ENCODE results near the gene USP17L15.
"Not testable (repeated sequence)": the region's sequence is repeated elsewhere in the genome, so short reads cannot be mapped to it uniquely, and the experiment has no call there.

The USP17L15 gene, protein sequence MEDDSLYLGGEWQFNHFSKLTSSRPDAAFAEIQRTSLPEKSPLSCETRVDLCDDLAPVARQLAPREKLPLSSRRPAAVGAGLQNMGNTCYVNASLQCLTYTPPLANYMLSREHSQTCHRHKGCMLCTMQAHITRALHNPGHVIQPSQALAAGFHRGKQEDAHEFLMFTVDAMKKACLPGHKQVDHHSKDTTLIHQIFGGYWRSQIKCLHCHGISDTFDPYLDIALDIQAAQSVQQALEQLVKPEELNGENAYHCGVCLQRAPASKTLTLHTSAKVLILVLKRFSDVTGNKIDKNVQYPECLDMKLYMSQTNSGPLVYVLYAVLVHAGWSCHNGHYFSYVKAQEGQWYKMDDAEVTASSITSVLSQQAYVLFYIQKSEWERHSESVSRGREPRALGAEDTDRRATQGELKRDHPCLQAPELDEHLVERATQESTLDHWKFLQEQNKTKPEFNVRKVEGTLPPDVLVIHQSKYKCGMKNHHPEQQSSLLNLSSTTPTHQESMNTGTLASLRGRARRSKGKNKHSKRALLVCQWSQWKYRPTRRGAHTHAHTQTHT

GRCh38 chr4:9234085-9234484 lies at the start of gene USP17L15:
USP17L15 (plus strand) TSS chr4:9234385; CDS start chr4:9234385, 0 bp downstream.
- DNase-seq = not testable (repeated sequence)

DNA sequence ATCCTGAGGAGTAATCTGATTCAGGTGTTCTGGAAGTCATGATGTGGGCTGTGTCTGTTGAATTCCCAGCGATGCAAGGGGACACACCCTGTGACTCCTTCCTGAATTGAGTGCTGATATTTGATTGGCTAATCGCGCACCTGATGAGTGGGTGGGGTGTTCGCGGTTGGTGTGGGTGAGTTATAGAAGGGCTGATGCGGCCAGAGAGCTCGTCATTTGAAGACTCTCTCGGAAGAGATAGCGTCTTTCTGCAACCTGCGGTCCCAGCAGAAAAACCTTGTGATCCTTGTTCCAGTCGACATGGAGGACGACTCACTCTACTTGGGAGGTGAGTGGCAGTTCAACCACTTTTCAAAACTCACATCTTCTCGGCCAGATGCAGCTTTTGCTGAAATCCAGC lies 23.8 kb upstream of the USP17L15 start, which contains the start of gene USP17L10:
Gene USP17L10, plus strand, starts transcription at position 301 of the 400 bp plus-strand sequence. Its CDS starts 0 bp downstream, at position 301.
- not testable (repeated sequence) for DNase-seq

GRCh38 chr4:9214701-9215100 lies 19.5 kb upstream of the USP17L15 start:
- DNase-seq = not testable (repeated sequence)

DNA sequence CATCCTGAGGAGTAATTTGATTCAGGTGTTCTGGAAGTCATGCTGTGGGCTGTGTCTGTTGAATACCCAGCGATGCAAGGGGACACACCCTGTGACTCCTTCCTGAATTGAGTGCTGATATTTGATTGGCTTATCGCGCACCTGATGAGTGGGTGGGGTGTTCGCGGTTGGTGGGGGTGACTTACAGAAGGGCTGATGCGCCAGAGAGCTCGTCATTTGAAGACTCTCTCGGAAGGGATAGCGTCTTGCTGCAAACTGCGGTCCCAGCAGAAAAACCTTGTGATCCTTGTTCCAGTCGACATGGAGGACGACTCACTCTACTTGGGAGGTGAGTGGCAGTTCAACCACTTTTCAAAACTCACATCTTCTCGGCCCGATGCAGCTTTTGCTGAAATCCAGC lies 19.1 kb upstream of the USP17L15 start, which contains the start of gene USP17L11:
Gene USP17L11, plus strand, starts transcription at position 301 of the 400 bp plus-strand sequence. Its CDS starts 0 bp downstream, at position 301.
- not testable (repeated sequence) for DNase-seq

- DNase-seq = not testable (repeated sequence)
Observed at GRCh38 chr4:9219852-9220251, 14.3 kb upstream of the USP17L15 start, which contains the start of gene USP17L12. USP17L12 (plus strand) TSS chr4:9220152; CDS start chr4:9220152, 0 bp downstream.

- DNase-seq = not testable (repeated sequence)
Observed at GRCh38 chr4:9224596-9224995, 9.6 kb upstream of the USP17L15 start, which contains the start of gene USP17L13. USP17L13 (plus strand) TSS chr4:9224896; CDS start chr4:9224896, 0 bp downstream.

DNA sequence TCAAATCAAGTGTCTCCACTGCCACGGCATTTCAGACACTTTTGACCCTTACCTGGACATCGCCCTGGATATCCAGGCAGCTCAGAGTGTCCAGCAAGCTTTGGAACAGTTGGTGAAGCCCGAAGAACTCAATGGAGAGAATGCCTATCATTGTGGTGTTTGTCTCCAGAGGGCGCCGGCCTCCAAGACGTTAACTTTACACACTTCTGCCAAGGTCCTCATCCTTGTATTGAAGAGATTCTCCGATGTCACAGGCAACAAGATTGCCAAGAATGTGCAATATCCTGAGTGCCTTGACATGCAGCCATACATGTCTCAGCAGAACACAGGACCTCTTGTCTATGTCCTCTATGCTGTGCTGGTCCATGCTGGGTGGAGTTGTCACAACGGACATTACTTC lies 3.9 kb upstream of the USP17L15 start:
- not testable (repeated sequence) for DNase-seq

GRCh38 chr4:9238461-9238860 lies 4.3 kb downstream of the USP17L15 start:
- not testable (repeated sequence) for DNase-seq

GRCh38 chr4:9243579-9243978 lies 9.4 kb downstream of the USP17L15 start, which contains the start of gene USP17L17:
USP17L17 (plus strand) TSS chr4:9243879; CDS start chr4:9243879, 0 bp downstream.
- not testable (repeated sequence) for DNase-seq

- DNase-seq = not testable (repeated sequence)
Observed at GRCh38 chr4:9247953-9248680, 13.9 kb downstream of the USP17L15 start, which contains the start of gene USP17L18. USP17L18 (plus strand) TSS chr4:9248630; CDS start chr4:9248630, 0 bp downstream.

DNA sequence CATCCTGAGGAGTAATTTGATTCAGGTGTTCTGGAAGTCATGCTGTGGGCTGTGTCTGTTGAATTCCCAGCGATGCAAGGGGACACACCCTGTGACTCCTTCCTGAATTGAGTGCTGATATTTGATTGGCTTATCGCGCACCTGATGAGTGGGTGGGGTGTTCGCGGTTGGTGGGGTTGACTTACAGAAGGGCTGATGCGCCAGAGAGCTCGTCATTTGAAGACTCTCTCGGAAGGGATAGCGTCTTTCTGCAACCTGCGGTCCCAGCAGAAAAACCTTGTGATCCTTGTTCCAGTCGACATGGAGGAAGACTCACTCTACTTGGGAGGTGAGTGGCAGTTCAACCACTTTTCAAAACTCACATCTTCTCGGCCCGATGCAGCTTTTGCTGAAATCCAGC lies 18.9 kb downstream of the USP17L15 start, which contains the start of gene USP17L19:
Gene USP17L19, plus strand, starts transcription at position 301 of the 400 bp plus-strand sequence. Its CDS starts 0 bp downstream, at position 301.
- not testable (repeated sequence) for DNase-seq

- DNase-seq = not testable (repeated sequence)
Observed at GRCh38 chr4:9257824-9258223, 23.6 kb downstream of the USP17L15 start, which contains the start of gene USP17L20. USP17L20 (plus strand) TSS chr4:9258124; CDS start chr4:9258124, 0 bp downstream.

DNA sequence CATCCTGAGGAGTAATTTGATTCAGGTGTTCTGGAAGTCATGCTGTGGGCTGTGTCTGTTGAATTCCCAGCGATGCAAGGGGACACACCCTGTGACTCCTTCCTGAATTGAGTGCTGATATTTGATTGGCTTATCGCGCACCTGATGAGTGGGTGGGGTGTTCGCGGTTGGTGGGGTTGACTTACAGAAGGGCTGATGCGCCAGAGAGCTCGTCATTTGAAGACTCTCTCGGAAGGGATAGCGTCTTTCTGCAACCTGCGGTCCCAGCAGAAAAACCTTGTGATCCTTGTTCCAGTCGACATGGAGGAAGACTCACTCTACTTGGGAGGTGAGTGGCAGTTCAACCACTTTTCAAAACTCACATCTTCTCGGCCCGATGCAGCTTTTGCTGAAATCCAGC lies 28.4 kb downstream of the USP17L15 start, which contains the start of gene USP17L21:
Gene USP17L21, plus strand, starts transcription at position 301 of the 400 bp plus-strand sequence. Its CDS starts 0 bp downstream, at position 301.
- DNase-seq = not testable (repeated sequence)

DNA sequence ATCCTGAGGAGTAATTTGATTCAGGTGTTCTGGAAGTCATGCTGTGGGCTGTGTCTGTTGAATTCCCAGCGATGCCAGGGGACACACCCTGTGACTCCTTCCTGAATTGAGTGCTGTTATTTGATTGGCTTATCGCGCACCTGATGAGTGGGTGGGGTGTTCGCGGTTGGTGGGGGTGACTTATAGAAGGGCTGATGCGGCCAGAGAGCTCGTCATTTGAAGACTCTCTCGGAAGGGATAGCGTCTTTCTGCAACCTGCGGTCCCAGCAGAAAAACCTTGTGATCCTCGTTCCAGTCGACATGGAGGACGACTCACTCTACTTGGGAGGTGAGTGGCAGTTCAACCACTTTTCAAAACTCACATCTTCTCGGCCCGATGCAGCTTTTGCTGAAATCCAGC lies 33.1 kb downstream of the USP17L15 start, which contains the start of gene USP17L22:
Gene USP17L22, plus strand, starts transcription at position 301 of the 400 bp plus-strand sequence. Its CDS starts 0 bp downstream, at position 301.
- DNase-seq = not testable (repeated sequence)

DNA sequence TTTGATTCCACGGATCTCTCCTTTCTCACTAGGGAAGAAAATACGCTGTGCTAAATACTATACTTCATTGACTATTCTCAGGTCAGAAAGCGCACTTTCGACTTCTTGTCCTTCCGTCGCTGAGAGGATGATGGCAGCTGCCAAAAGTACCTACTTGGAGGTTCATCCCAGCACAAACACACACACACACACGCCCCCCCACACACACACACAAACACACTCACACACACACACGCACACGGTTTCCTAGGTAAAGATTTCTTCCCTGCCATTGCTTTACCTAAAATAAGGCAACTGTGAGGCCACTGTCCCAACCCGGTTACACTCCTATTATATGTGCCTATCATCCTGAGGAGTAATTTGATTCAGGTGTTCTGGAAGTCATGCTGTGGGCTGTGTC lies 37.5 kb downstream of the USP17L15 start:
- DNase-seq = not testable (repeated sequence)

Measured in NCI-H1436 treated with DMSO at 0.1 percent for 48 hours (cell line).